Neutrophil (primary cell): ENCODE data around the gene ASTN2.

Experiments used
- H3K27ac ChIP-seq: fragments of 200-600 bp; sonication (generic); 2 replicates; pipeline ENCODE4 v1.5.1; 2016; ENCODE audit warnings: mild to moderate bottlenecking, moderate library complexity
- H3K27me3 ChIP-seq: fragments of 200-600 bp; sonication (generic); 2 replicates; pipeline ENCODE4 v1.6.0; 2016; ENCODE audit warnings: mild to moderate bottlenecking
- H3K36me3 ChIP-seq: fragments of 200-600 bp; sonication (generic); 2 replicates; pipeline ENCODE4 v1.5.1; 2017
- H3K4me1 ChIP-seq, 2 experiments: fragments of 200-600 bp in 1 of 2; sonication (generic) in 1 of 2; 1 replicate in 1 of 2; 2 replicates in 1 of 2; pipeline versions ENCODE4 v1.5.1 to v1.6.1; 2013 to 2016; ENCODE audit warnings: low read depth in 1 of 2, low read length in 1 of 2, mild to moderate bottlenecking in 1 of 2, moderate library complexity in 1 of 2; ENCODE audit not compliant: control insufficient read depth in 1 of 2, insufficient read depth in 1 of 2
- H3K4me3 ChIP-seq, 2 experiments: fragments of 200-600 bp in 1 of 2; sonication (generic) in 1 of 2; 1 replicate in 1 of 2; 2 replicates in 1 of 2; pipeline ENCODE4 v1.5.1; 2013 to 2016; ENCODE audit warnings: low read depth in 1 of 2, low read length in 1 of 2, mild to moderate bottlenecking in 1 of 2, moderate library complexity in 1 of 2
- H3K9me3 ChIP-seq: fragments of 200-600 bp; sonication (generic); 2 replicates; pipeline ENCODE4 v1.5.1; 2016
- CTCF ChIP-seq: fragments of 200-600 bp; sonication (generic); IDR thresholded peaks from 2 replicates; pipeline ENCODE4 v1.5.1; 2016; ENCODE audit warnings: antibody characterized with exemption

The ASTN2 gene

DNA sequence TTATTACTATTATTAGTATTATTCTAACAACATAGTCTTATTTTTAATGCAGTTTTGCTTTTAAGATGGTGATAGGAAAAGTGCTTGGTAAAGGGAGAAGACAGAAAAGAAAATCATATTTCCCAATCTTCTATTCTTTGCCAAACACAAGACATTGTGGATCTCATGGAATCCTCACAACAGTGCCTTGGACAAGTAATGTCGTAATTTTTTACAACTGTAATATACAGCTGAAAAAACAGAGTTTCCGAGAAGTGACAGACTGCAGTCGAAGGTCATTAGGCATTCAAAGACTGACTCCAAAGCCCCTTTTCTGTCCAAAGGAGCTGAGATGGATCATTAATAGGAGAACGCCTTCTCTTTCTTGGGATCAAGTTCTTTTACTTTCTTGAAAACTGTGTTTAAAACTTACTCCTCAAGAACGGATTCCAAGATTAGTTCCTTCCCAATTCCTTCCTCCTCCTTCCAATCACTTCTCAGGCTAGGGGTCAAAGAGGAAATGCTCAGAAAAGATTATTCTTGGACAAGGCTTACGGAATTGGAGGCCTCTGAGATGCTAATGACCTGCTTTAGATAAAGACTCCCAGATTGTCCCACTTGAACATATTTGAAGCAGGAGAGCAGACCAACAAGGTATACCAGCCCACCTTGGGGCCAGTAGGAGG, 752.1 kb downstream of the ASTN2 start:
- no peaks in the 10 kb centered on the region for H3K4me1 ChIP-seq
- no peak for TF ChIP-seq CTCF
- no peak overlapping the region for H3K4me3 ChIP-seq
- H3K27me3 ChIP-seq: no peaks in the 10 kb centered on the region
- H3K9me3 ChIP-seq: no peaks in the 10 kb centered on the region
- H3K36me3 ChIP-seq: no peaks in the 10 kb centered on the region
- H3K27ac ChIP-seq: no peak overlapping the region

- H3K4me3 ChIP-seq: no peak overlapping the region
- no peaks in the 10 kb centered on the region for H3K27me3 ChIP-seq
- H3K27ac ChIP-seq: no peak overlapping the region
- no peak for TF ChIP-seq CTCF
- no peaks in the 10 kb centered on the region for H3K9me3 ChIP-seq
- H3K36me3 ChIP-seq: no peaks in the 10 kb centered on the region
- no peaks in the 10 kb centered on the region for H3K4me1 ChIP-seq
These were observed 753.6 kb downstream of the ASTN2 start for GRCh38 chr9:116661037-116661954.

GRCh38 chr9:116658265-116658664, 756.6 kb downstream of the ASTN2 start:
- no peak overlapping the region for H3K4me3 ChIP-seq
- no peaks in the 10 kb centered on the region for H3K36me3 ChIP-seq
- TF ChIP-seq CTCF: no peak
- no peaks in the 10 kb centered on the region for H3K9me3 ChIP-seq
- H3K27me3 ChIP-seq: peaks cover 6% of the 10 kb centered on the region
- H3K27ac ChIP-seq: no peak overlapping the region
- H3K4me1 ChIP-seq: no peaks in the 10 kb centered on the region

DNA sequence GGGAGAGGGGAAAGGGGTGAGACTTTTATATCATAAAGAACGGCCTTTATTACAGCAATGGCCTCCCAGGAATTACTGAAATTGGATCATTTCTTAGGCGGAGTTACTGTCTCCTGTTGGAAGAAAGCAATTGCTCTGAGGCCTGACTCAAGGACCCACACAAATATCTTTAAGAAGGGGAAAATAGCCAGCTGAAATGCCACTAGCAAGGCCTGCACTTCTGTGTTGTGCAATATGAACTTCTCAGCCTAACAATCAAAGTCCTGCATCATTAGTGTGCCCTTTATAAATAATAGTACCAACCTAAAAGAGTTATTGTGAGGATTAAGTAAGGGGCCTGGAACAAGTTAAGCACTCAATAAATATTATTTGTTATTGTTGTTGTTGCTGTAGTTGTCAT, 757.9 kb downstream of the ASTN2 start:
- no peak for TF ChIP-seq CTCF
- H3K9me3 ChIP-seq: no peaks in the 10 kb centered on the region
- no peak overlapping the region for H3K4me3 ChIP-seq
- H3K36me3 ChIP-seq: no peaks in the 10 kb centered on the region
- peaks cover 6% of the 10 kb centered on the region for H3K27me3 ChIP-seq
- H3K4me1 ChIP-seq: no peaks in the 10 kb centered on the region
- H3K27ac ChIP-seq: no peak overlapping the region

DNA sequence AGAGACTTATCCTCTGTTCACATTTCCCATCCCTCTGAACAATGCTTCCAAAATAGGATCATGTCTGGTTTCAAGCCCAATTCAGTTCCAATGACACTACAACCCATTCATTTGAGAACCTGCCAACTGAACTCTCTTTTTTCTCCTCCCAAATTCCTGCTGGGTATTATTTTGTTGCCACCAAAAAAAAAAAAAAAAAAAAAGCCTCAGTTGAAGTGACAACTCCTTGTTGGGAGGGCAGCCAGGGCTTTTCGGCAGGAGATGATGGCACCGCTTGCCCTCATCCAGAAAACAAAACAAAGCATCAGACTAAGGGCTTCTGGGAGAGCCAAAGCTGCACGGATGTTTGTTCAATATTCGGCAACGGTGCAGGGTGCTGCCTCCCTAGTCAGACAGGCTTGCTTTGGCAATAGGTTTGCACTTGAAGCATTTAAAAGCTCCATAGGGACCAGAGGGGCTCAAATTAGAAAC, 758.3 kb downstream of the ASTN2 start:
- H3K9me3 ChIP-seq: no peaks in the 10 kb centered on the region
- no peak overlapping the region for H3K4me3 ChIP-seq
- H3K36me3 ChIP-seq: no peaks in the 10 kb centered on the region
- no peak for TF ChIP-seq CTCF
- H3K4me1 ChIP-seq: no peaks in the 10 kb centered on the region
- peaks cover 6% of the 10 kb centered on the region for H3K27me3 ChIP-seq
- H3K27ac ChIP-seq: no peak overlapping the region
